HEK293T (cell line): ENCODE data around the gene HAGH.

Source experiments
- BHLHE40 ChIP-seq: fragments of 450-650 bp; IDR thresholded peaks from 2 replicates; pipeline ENCODE4 v1.6.1; 2016; ENCODE audit warnings: mild to moderate bottlenecking, moderate library complexity, borderline replicate concordance
- NFRKB ChIP-seq: fragments of 450-650 bp; IDR thresholded peaks from 2 replicates; pipeline ENCODE4 v1.6.1; 2016; ENCODE audit warnings: mild to moderate bottlenecking, moderate library complexity

DNA sequence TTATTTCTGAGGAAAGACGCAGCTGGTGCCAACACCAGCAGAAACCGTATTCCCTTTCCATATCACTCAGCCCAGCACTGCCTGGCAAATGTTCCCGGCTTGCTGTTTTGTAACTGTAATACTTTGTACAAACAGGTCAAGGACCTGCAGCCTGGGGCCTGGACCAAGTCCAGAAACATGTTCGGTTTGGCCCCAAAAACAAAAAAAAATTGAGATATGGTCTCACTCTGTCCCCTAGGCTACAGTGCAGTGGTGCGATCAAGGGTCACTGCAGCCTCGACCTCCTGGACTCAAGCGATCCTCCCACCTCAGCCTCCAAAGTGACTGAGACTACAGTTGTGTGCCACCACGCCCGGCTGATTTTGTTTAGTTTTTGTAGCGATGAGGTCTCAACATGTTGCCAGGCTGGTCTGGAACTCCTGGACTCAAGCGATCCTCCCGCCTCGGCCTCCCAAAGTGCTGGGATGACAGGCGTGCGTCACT lies 1.2 kb downstream of the HAGH start:
- TF ChIP-seq NFRKB: no peak
- TF ChIP-seq BHLHE40: no peak
